CD4-positive, alpha-beta T cell (primary cell): ENCODE measurements around the gene ALMS1. TPM values are rescaled to one million over a fixed set of nuclear protein-coding genes. Genes with fewer than 3 reads are reported as not detected.
"Not testable (repeated sequence)": the region's sequence is repeated elsewhere in the genome, so short reads cannot be mapped to it uniquely, and the experiment has no call there.

Experiments
- ATAC-seq: fragments of 200-7000 bp; cut with Tn5 transposase; one replicate; pipeline ENCODE4 v1.10.0; 2022; ENCODE audit warnings: mild to moderate bottlenecking; ENCODE audit not compliant: poor library complexity
- CTCF ChIA-PET: fragments of 350-600 bp; sonication (Branson Sonifier 250); formaldehyde crosslinking; loops from one replicate; lab custom pipeline; 2021; ENCODE audit warnings: antibody characterized with exemption, inconsistent platforms; lab: Charles Lee
- POLR2A ChIA-PET: fragments of 350-600 bp; sonication (Branson Sonifier 250); formaldehyde crosslinking; loops from one replicate; lab custom pipeline; 2021; ENCODE audit warnings: antibody characterized with exemption, inconsistent platforms; lab: Charles Lee
- DNase-seq, 14 experiments: peaks; one replicate each; pipeline ENCODE4 v3.0.0-alpha.2; 2013 to 2020; ENCODE audit warnings: mixed read lengths in 2 of 14
- H3K27ac ChIP-seq, 2 donors: one replicate each; pipeline versions ENCODE4 v1.5.1 to v1.7.0; 2013; ENCODE audit warnings: low read length in 2 of 2, low read depth in 1 of 2, mild to moderate bottlenecking in 1 of 2
- H3K27me3 ChIP-seq, 2 experiments: 1 replicate in 1 of 2; 2 replicates in 1 of 2; pipeline versions ENCODE4 v1.6.1 to v1.7.0; 2013; ENCODE audit warnings: low read length in 2 of 2, control low read depth in 1 of 2, mild to moderate bottlenecking in 1 of 2, moderate library complexity in 1 of 2; ENCODE audit not compliant: insufficient read depth in 2 of 2, control insufficient read depth in 1 of 2
- H3K36me3 ChIP-seq: one replicate; pipeline ENCODE4 v1.6.1; 2013; ENCODE audit warnings: low read length, control low read depth; ENCODE audit not compliant: insufficient read depth
- H3K4me1 ChIP-seq: one replicate; pipeline ENCODE4 v1.6.1; 2013; ENCODE audit warnings: low read length, control low read depth; ENCODE audit not compliant: insufficient read depth
- H3K4me3 ChIP-seq: one replicate; pipeline ENCODE4 v1.5.1; 2013; ENCODE audit warnings: mild to moderate bottlenecking, low read length, moderate library complexity
- H3K9me3 ChIP-seq, 2 experiments: 1 replicate in 1 of 2; 2 replicates in 1 of 2; pipeline versions ENCODE4 v1.6.1 to v1.7.0; 2013; ENCODE audit warnings: low read length in 2 of 2, mild to moderate bottlenecking in 2 of 2, control low read depth in 1 of 2, moderate library complexity in 1 of 2; ENCODE audit not compliant: control insufficient read depth in 1 of 2, insufficient read depth in 1 of 2
- H3K27ac Mint-ChIP-seq: one replicate; pipeline ENCODE4 v1.8.0; 2020; ENCODE audit warnings: mixed read lengths
- H3K27me3 Mint-ChIP-seq: one replicate; pipeline ENCODE4 v1.8.0; 2021; ENCODE audit warnings: mixed read lengths
- H3K36me3 Mint-ChIP-seq: one replicate; pipeline ENCODE4 v1.8.0; 2021; ENCODE audit warnings: low read depth, mixed read lengths
- H3K4me1 Mint-ChIP-seq: one replicate; pipeline ENCODE4 v1.8.0; 2021; ENCODE audit warnings: low read depth, mixed read lengths
- H3K4me3 Mint-ChIP-seq: one replicate; pipeline ENCODE4 v1.8.0; 2020; ENCODE audit warnings: mild to moderate bottlenecking, mixed read lengths
- H3K9me3 Mint-ChIP-seq: one replicate; pipeline ENCODE4 v1.8.0; 2020; ENCODE audit warnings: mixed read lengths
- intact Hi-C, 2 experiments: fragments of 100-400 bp; cut with DNase I in 1 of 2; cut with micrococcal nuclease in 1 of 2; formaldehyde crosslinking; loops; one replicate each; pipeline versions ENCODE4 v1.15.1 to v1.9.0; 2023 to 2025; cut with DNase I, micrococcal nuclease
- total RNA-seq, 174 experiments: library from RNA in 2 of 174; stranded (reverse) in 2 of 174; gene quantifications; one replicate each; pipeline ENCODE4 v1.2.3 and lab custom pipeline; 2021 to 2026
- TF ChIP-seq, protein P1 (sequence below): fragments of 200-600 bp; IDR thresholded peaks from one replicate; pipeline ENCODE4 v1.8.0; 2022; ENCODE audit warnings: antibody characterized with exemption, mild to moderate bottlenecking

Gene ALMS1
- total RNA-seq, 2 experiments from 2014 or later: 20.2 to 20.6 TPM

- Mint-ChIP-seq H3K36me3 (peaks cover 88% of the 10 kb centered on the region), H3K4me3 (no peak overlapping the region), H3K27me3 (no peaks in the 10 kb centered on the region), H3K27ac (no peak overlapping the region), H3K4me1 (no peaks in the 10 kb centered on the region), H3K9me3 (peaks cover 14% of the 10 kb centered on the region)
- ATAC-seq: no peak
- CTCF ChIA-PET: no interaction called here
- Histone ChIP-seq H3K4me3 (no peak overlapping the region), H3K27me3 (no peaks in the 10 kb centered on the region), H3K4me1 (no peaks in the 10 kb centered on the region), H3K9me3 (peaks cover 0 to 12% of the 10 kb centered on the region in 2 experiments), H3K36me3 (peaks cover 25% of the 10 kb centered on the region), H3K27ac (no peak overlapping the region)
- TF ChIP-seq, protein P1, sequence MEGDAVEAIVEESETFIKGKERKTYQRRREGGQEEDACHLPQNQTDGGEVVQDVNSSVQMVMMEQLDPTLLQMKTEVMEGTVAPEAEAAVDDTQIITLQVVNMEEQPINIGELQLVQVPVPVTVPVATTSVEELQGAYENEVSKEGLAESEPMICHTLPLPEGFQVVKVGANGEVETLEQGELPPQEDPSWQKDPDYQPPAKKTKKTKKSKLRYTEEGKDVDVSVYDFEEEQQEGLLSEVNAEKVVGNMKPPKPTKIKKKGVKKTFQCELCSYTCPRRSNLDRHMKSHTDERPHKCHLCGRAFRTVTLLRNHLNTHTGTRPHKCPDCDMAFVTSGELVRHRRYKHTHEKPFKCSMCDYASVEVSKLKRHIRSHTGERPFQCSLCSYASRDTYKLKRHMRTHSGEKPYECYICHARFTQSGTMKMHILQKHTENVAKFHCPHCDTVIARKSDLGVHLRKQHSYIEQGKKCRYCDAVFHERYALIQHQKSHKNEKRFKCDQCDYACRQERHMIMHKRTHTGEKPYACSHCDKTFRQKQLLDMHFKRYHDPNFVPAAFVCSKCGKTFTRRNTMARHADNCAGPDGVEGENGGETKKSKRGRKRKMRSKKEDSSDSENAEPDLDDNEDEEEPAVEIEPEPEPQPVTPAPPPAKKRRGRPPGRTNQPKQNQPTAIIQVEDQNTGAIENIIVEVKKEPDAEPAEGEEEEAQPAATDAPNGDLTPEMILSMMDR: no peak
- POLR2A ChIA-PET: no interaction called here
- intact Hi-C loops: no loop called here
- DNase-seq: no peak
Measured at GRCh38 chr2:73536133-73536840, 150.7 kb downstream of the ALMS1 start.

- peaks cover 64% of the 10 kb centered on the region for H3K36me3 Mint-ChIP-seq
- H3K9me3 Mint-ChIP-seq, H3K4me3 Mint-ChIP-seq, H3K27me3 Mint-ChIP-seq, DNase-seq, H3K4me1 ChIP-seq, H3K27ac ChIP-seq, POLR2A ChIA-PET, ATAC-seq, H3K9me3 ChIP-seq, H3K4me3 ChIP-seq, H3K4me1 Mint-ChIP-seq, H3K27ac Mint-ChIP-seq, CTCF ChIA-PET, H3K27me3 ChIP-seq, intact Hi-C loops: not testable (repeated sequence)
- H3K36me3 ChIP-seq: peaks cover 18% of the 10 kb centered on the region
Measured at GRCh38 chr2:73560875-73561274, 175.2 kb downstream of the ALMS1 start.

DNA sequence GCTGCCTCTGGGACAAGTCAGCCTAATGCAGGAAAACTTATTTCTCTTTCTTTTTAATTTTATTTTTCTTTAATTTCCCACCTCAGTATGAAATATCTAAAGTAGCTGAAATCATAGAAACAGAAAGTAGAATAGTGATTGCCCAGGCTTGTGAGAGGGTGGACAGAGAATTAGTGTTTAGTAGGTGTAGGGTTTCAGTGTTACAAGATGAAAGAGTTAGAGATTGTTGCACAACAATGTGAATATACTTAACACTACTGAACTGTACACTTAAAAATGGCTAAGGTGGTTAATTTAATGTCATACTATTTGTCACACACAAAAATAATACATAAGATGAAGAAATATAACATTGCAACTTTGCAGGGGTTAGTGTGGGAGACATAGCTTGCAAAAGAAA lies 175.8 kb downstream of the ALMS1 start:
- ATAC-seq: no peak
- H3K27ac Mint-ChIP-seq: no peak overlapping the region

More for the DNA sequence above, 175.8 kb downstream of the ALMS1 start:
- Mint-ChIP-seq H3K4me3 (no peak overlapping the region), H3K4me1 (no peaks in the 10 kb centered on the region), H3K9me3 (no peaks in the 10 kb centered on the region), H3K36me3 (peaks cover 62% of the 10 kb centered on the region), H3K27me3 (no peaks in the 10 kb centered on the region)
- no peak for DNase-seq
- Histone ChIP-seq H3K9me3 (no peaks in the 10 kb centered on the region), H3K27me3 (no peaks in the 10 kb centered on the region), H3K36me3 (peaks cover 18% of the 10 kb centered on the region), H3K4me1 (no peaks in the 10 kb centered on the region), H3K4me3 (no peak overlapping the region), H3K27ac (no peak overlapping the region)
- intact Hi-C loops: no loop called here
- ChIA-PET CTCF (no interaction called here), POLR2A (no interaction called here)
- TF ChIP-seq, protein P1: no peak
